Neural progenitor cell (in vitro differentiated cells): ENCODE data around the gene C8B.

Experiments
- CTCF ChIP-seq: fragments of 200-600 bp; sonication (generic); IDR thresholded peaks from 2 replicates; pipeline ENCODE4 v1.5.1; 2017; ENCODE audit warnings: antibody characterized with exemption, mild to moderate bottlenecking
- EZH2 ChIP-seq: fragments of 200-600 bp; sonication (generic); IDR thresholded peaks from 2 replicates; pipeline ENCODE4 v1.6.1; 2017; ENCODE audit warnings: antibody characterized with exemption, mild to moderate bottlenecking, moderate library complexity
- EZH2phosphoT487 ChIP-seq: fragments of 200-600 bp; sonication (generic); IDR thresholded peaks from 2 replicates; pipeline ENCODE4 v1.6.1; 2017; ENCODE audit warnings: antibody characterized with exemption

GRCh38 chr1:56931686-56932085 lies 34.1 kb downstream of the C8B start:
- TF ChIP-seq CTCF (no peak), EZH2 (no peak), EZH2phosphoT487 (no peak)
